Kidney (tissue), 14 donors: ENCODE measurements around the gene RASAL2. TPM values are rescaled to one million over a fixed set of nuclear protein-coding genes. Genes with fewer than 3 reads are reported as not detected.

Experiments
- DNase-seq, 5 donors: peaks; one replicate each; pipeline ENCODE4 v3.0.0-alpha.2; 2013 to 2020
- FAIRE-seq: peaks from 2 replicates; lab custom pipeline; 2012; peaks lifted over from hg19 to GRCh38; lab: Jason Lieb, UNC
- H3K27ac ChIP-seq, 2 donors: one replicate each; pipeline ENCODE4 v1.7.0; 2013; ENCODE audit warnings: low read depth in 2 of 2, low read length in 2 of 2, inconsistent platforms in 1 of 2
- H3K27me3 ChIP-seq: one replicate; pipeline ENCODE4 v1.7.1; 2013; ENCODE audit warnings: low read length, inconsistent platforms; ENCODE audit not compliant: control insufficient read depth, insufficient read depth
- H3K36me3 ChIP-seq, 3 donors: one replicate each; pipeline versions ENCODE4 v1.7.0 to v1.7.1; 2013; ENCODE audit warnings: low read length in 3 of 3, control low read depth in 1 of 3, inconsistent platforms in 1 of 3; ENCODE audit not compliant: insufficient read depth in 3 of 3, control insufficient read depth in 2 of 3
- H3K4me1 ChIP-seq, 3 donors: one replicate each; pipeline versions ENCODE4 v1.7.0 to v1.7.1; 2013; ENCODE audit warnings: low read length in 3 of 3, inconsistent platforms in 1 of 3, low read depth in 1 of 3; ENCODE audit not compliant: control insufficient read depth in 2 of 3, insufficient read depth in 2 of 3
- H3K4me3 ChIP-seq, 3 donors: one replicate each; pipeline versions ENCODE4 v1.7.0 to v1.8.1; 2013; ENCODE audit warnings: low read length in 3 of 3, control low read depth in 1 of 3, inconsistent platforms in 1 of 3
- H3K9ac ChIP-seq, 3 donors: one replicate each; pipeline versions ENCODE4 v1.7.0 to v1.7.1; 2013; ENCODE audit warnings: low read length in 3 of 3, control low read depth in 1 of 3, inconsistent platforms in 1 of 3
- H3K9me3 ChIP-seq, 3 donors: one replicate each; pipeline versions ENCODE4 v1.7.0 to v1.7.1; 2013; ENCODE audit warnings: low read length in 3 of 3, control low read depth in 1 of 3, inconsistent platforms in 1 of 3; ENCODE audit not compliant: control insufficient read depth in 2 of 3, insufficient read depth in 1 of 3
- CTCF ChIP-seq: IDR thresholded peaks from 3 replicates; pipeline ENCODE4 v1.5.1; 2012; ENCODE audit warnings: mild to moderate bottlenecking, moderate library complexity, borderline replicate concordance; ENCODE audit not compliant: insufficient read depth; ENCODE audit errors: extremely low read depth
- intact Hi-C: fragments of 100-400 bp; cut with DNase I; formaldehyde crosslinking; loops from one replicate; pipeline ENCODE4 v1.11.1; 2022
- polyA plus RNA-seq: library from polyadenylated mRNA; stranded (reverse); fragments of 350-450 nt; fragmentation: Illumina TruSeq; extraction: RNeasy Lipid Tissue Mini Kit (QIAGEN cat#74804); gene quantifications from one replicate; pipeline ENCODE4 v1.2.3, GENCODE V29; 2014; ENCODE audit warnings: low read depth, low replicate concordance; ENCODE audit not compliant: insufficient read depth
- total RNA-seq: library from RNA; stranded (reverse); fragmentation: NEBNext Ultra II Directional; extraction: Animal tissue kit (Norgen Biotek cat#: 25700); gene quantifications from one replicate; pipeline ENCODE4 v1.2.1, GENCODE V29; 2021
- donor health status: control.
- donor health status: control.
- donor health status: control.
- donor health status: control.
- donor health status: control.
- donor health status: DM: yes; HTN: yes; CAD: no.
- donor health status: Normal renal cell carcinoma (clear cell type).

The RASAL2 gene
- total and polyA plus RNA-seq, 2 donors from 2014 or later, result 2.2 to 26.5 TPM

- no peak overlapping the region for H3K4me3 ChIP-seq
- no peaks in the 10 kb centered on the region for H3K27me3 ChIP-seq
- H3K4me1 ChIP-seq, result no peaks in the 10 kb centered on the region
- TF ChIP-seq CTCF, result no peak
- no peaks in the 10 kb centered on the region for H3K36me3 ChIP-seq
- FAIRE-seq (no peak), DNase-seq (peak in 1 of 5 donors; percentile 49)
- H3K9me3 ChIP-seq, result no peaks in the 10 kb centered on the region
- H3K27ac ChIP-seq, result no peak overlapping the region
- H3K9ac ChIP-seq, result no peak overlapping the region
- intact Hi-C loops, result no loop called here
Measured at GRCh38 chr1:178513278-178513983, 419.5 kb downstream of the RASAL2 start.

- intact Hi-C loops, result no loop called here
- no peaks in the 10 kb centered on the region for H3K36me3 ChIP-seq
- TF ChIP-seq CTCF, result no peak
Measured at GRCh38 chr1:178516110-178516509, 422.2 kb downstream of the RASAL2 start.

GRCh38 chr1:178518894-178519293 is 425.0 kb downstream of the RASAL2 start:
- FAIRE-seq (no peak), DNase-seq (peak in 1 of 5 donors; percentile 3)
- intact Hi-C loops, result no loop called here
- Histone ChIP-seq H3K36me3 (no peaks in the 10 kb centered on the region), H3K27ac (no peak overlapping the region), H3K4me1 (no peaks in the 10 kb centered on the region), H3K9ac (no peak overlapping the region), H3K9me3 (no peaks in the 10 kb centered on the region), H3K4me3 (no peak overlapping the region), H3K27me3 (no peaks in the 10 kb centered on the region)
- no peak for TF ChIP-seq CTCF

More at GRCh38 chr1:178516110-178516509, 422.2 kb downstream of the RASAL2 start:
- Histone ChIP-seq H3K4me1 (no peaks in the 10 kb centered on the region), H3K27me3 (no peaks in the 10 kb centered on the region), H3K4me3 (no peak overlapping the region), H3K9me3 (no peaks in the 10 kb centered on the region), H3K9ac (no peak overlapping the region), H3K27ac (no peak overlapping the region)
- FAIRE-seq (no peak), DNase-seq (no peak)
